A673 (cell line): ENCODE results near the gene KLF16.

Experiments used
- EZH2 ChIP-seq: fragments of 200-600 bp; sonication (generic); IDR thresholded peaks from 2 replicates; pipeline ENCODE4 v1.6.1; 2017; ENCODE audit warnings: borderline replicate concordance, low read depth, mild to moderate bottlenecking, mixed read lengths, antibody characterized with exemption, low read length; ENCODE audit not compliant: poor library complexity, severe bottlenecking
- TF ChIP-seq, protein P1 (sequence below): fragments of 300-800, 200-600 bp; sonication (generic); conservative IDR thresholded peaks from 2 replicates; pipeline ENCODE4 v1.5.1; 2017; ENCODE audit warnings: low read depth, mild to moderate bottlenecking, antibody characterized with exemption, low read length, moderate library complexity, mixed read lengths

- TF ChIP-seq EZH2 = no peak
- TF ChIP-seq, protein P1, sequence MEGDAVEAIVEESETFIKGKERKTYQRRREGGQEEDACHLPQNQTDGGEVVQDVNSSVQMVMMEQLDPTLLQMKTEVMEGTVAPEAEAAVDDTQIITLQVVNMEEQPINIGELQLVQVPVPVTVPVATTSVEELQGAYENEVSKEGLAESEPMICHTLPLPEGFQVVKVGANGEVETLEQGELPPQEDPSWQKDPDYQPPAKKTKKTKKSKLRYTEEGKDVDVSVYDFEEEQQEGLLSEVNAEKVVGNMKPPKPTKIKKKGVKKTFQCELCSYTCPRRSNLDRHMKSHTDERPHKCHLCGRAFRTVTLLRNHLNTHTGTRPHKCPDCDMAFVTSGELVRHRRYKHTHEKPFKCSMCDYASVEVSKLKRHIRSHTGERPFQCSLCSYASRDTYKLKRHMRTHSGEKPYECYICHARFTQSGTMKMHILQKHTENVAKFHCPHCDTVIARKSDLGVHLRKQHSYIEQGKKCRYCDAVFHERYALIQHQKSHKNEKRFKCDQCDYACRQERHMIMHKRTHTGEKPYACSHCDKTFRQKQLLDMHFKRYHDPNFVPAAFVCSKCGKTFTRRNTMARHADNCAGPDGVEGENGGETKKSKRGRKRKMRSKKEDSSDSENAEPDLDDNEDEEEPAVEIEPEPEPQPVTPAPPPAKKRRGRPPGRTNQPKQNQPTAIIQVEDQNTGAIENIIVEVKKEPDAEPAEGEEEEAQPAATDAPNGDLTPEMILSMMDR = no peak
Measured at GRCh38 chr19:1833540-1833939, 29.8 kb downstream of the KLF16 start.
